SK-N-SH (cell line): ENCODE measurements around the gene PRND. TPM values are rescaled to one million over a fixed set of nuclear protein-coding genes. Genes with fewer than 3 reads are reported as not detected.

Source experiments
- CTCF ChIA-PET: fragments of 300-600, 350-600 bp; formaldehyde crosslinking; extraction: SDS; loops from one replicate; lab custom pipeline; 2021; lab: Yijun Ruan, JAX
- POLR2A ChIA-PET: fragments of 350-600 bp; sonication (Branson Sonifier 250); formaldehyde crosslinking; extraction: SDS; loops from one replicate; lab custom pipeline; 2020; ENCODE audit warnings: antibody characterized with exemption, inconsistent platforms; lab: Yijun Ruan, JAX
- DNase-seq: peaks from one replicate; pipeline ENCODE4 v3.0.0; 2012
- H2AFZ ChIP-seq: fragments of 200-600 bp; sonication (generic); 2 replicates; pipeline ENCODE4 v1.8.1; 2016; ENCODE audit warnings: antibody characterized with exemption, mild to moderate bottlenecking, low read depth
- H3F3A ChIP-seq: fragments of 200-600 bp; sonication (generic); replicated peaks from 2 replicates; pipeline ENCODE3; 2016; ENCODE audit warnings: antibody characterized with exemption, mild to moderate bottlenecking; ENCODE audit not compliant: insufficient read depth
- H3K27ac ChIP-seq, 2 experiments: fragments of 200-500 bp in 1 of 2; fragments of 200-600 bp in 1 of 2; sonication (Bioruptor generic) in 1 of 2; sonication (generic), shearing (Covaris generic) in 1 of 2; 2 replicates each; pipeline versions ENCODE4 v1.5.1 to v1.6.1; 2014 to 2016; ENCODE audit warnings: low read depth in 2 of 2, inconsistent platforms in 1 of 2, low read length in 1 of 2, mild to moderate bottlenecking in 1 of 2, mixed read lengths in 1 of 2
- H3K27me3 ChIP-seq: fragments of 200-600 bp; sonication (generic), shearing (Covaris generic); 2 replicates; pipeline ENCODE4 v1.6.1; 2016; ENCODE audit warnings: mixed run types; ENCODE audit not compliant: insufficient read depth
- H3K36me3 ChIP-seq, 2 experiments: fragments of 200-500 bp in 1 of 2; fragments of 200-600 bp in 1 of 2; sonication (Bioruptor generic) in 1 of 2; sonication (generic) in 1 of 2; replicated peaks in 1 of 2; 2 replicates each; pipeline versions ENCODE3 to v1.5.1; 2014 to 2016; ENCODE audit warnings: low read length in 1 of 2, mild to moderate bottlenecking in 1 of 2; ENCODE audit not compliant: insufficient read depth in 2 of 2, control insufficient read depth in 1 of 2
- H3K4me1 ChIP-seq, 2 experiments: fragments of 200-500 bp in 1 of 2; fragments of 200-600 bp in 1 of 2; sonication (Bioruptor generic) in 1 of 2; sonication (generic), shearing (Covaris generic) in 1 of 2; 2 replicates each; pipeline versions ENCODE4 v1.5.1 to v1.6.1; 2014 to 2016; ENCODE audit warnings: low read depth in 1 of 2, low read length in 1 of 2, mixed run types in 1 of 2; ENCODE audit not compliant: insufficient read depth in 2 of 2, control insufficient read depth in 1 of 2
- H3K4me2 ChIP-seq: fragments of 200-600 bp; sonication (generic), shearing (Covaris generic); 2 replicates; pipeline ENCODE4 v1.6.1; 2017; ENCODE audit warnings: mixed run types
- H3K4me3 ChIP-seq, 2 experiments: fragments of 200-500 bp in 1 of 2; fragments of 200-600 bp in 1 of 2; sonication (Bioruptor generic) in 1 of 2; sonication (generic), shearing (Covaris generic) in 1 of 2; 2 replicates each; pipeline versions ENCODE4 v1.5.1 to v1.8.1; 2014 to 2016; ENCODE audit warnings: low read depth in 2 of 2, inconsistent platforms in 1 of 2, low read length in 1 of 2, mild to moderate bottlenecking in 1 of 2, mixed read lengths in 1 of 2, moderate library complexity in 1 of 2
- H3K79me2 ChIP-seq: fragments of 200-600 bp; sonication (generic); 2 replicates; pipeline ENCODE4 v1.8.1; 2017; ENCODE audit warnings: mild to moderate bottlenecking; ENCODE audit not compliant: insufficient read depth
- H3K9ac ChIP-seq: fragments of 200-600 bp; sonication (generic); 2 replicates; pipeline ENCODE4 v1.6.1; 2017; ENCODE audit warnings: mixed run types
- H3K9me2 ChIP-seq: fragments of 200-600 bp; sonication (generic); 2 replicates; pipeline ENCODE4 v1.6.1; 2017; ENCODE audit warnings: mixed run types
- H3K9me3 ChIP-seq: fragments of 200-600 bp; sonication (generic); 2 replicates; pipeline ENCODE4 v1.6.1; 2017; ENCODE audit warnings: mixed run types, mild to moderate bottlenecking, moderate library complexity
- H4K20me1 ChIP-seq: fragments of 200-600 bp; sonication (generic); 2 replicates; pipeline ENCODE4 v1.6.1; 2017; ENCODE audit warnings: mild to moderate bottlenecking, mixed run types; ENCODE audit not compliant: insufficient read depth
- CTCF ChIP-seq: fragments of 200-600 bp; sonication (generic); IDR thresholded peaks from 2 replicates; pipeline ENCODE4 v1.6.1; 2017; ENCODE audit warnings: antibody characterized with exemption, mild to moderate bottlenecking, moderate library complexity
- ELF1 ChIP-seq: IDR thresholded peaks from 2 replicates; pipeline ENCODE4 v1.4.0; 2012
- EP300 ChIP-seq, 2 experiments: IDR thresholded peaks; 2 replicates each; pipeline versions ENCODE4 v1.4.0 to v1.6.1; 2012; ENCODE audit warnings: borderline replicate concordance in 1 of 2, low read depth in 1 of 2, low read length in 1 of 2
- FOSL2 ChIP-seq: IDR thresholded peaks from 2 replicates; pipeline ENCODE4 v1.4.0; 2012; ENCODE audit warnings: low read depth, mild to moderate bottlenecking, moderate library complexity, borderline replicate concordance
- GABPA ChIP-seq: IDR thresholded peaks from 2 replicates; pipeline ENCODE4 v1.4.0; 2012; ENCODE audit warnings: low read depth, mild to moderate bottlenecking
- GATA2 ChIP-seq: sonication (generic); formaldehyde crosslinking; IDR thresholded peaks from 2 replicates; pipeline ENCODE4 v1.5.0; 2020; ENCODE audit warnings: mild to moderate bottlenecking, missing genetic modification reagents
- JUND ChIP-seq: IDR thresholded peaks from 2 replicates; pipeline ENCODE4 v1.4.0; 2012
- MEF2A ChIP-seq: IDR thresholded peaks from 2 replicates; pipeline ENCODE4 v1.4.0; 2012; ENCODE audit warnings: low read depth, borderline replicate concordance
- RAD21 ChIP-seq: IDR thresholded peaks from 2 replicates; pipeline ENCODE4 v1.6.1; 2012; ENCODE audit warnings: mild to moderate bottlenecking, low read length
- REST ChIP-seq: IDR thresholded peaks from 2 replicates; pipeline ENCODE4 v1.6.1; 2012; ENCODE audit warnings: mild to moderate bottlenecking, low read depth, low read length, moderate library complexity
- RXRA ChIP-seq: IDR thresholded peaks from 2 replicates; pipeline ENCODE4 v1.4.0; 2012; ENCODE audit warnings: low read depth, mild to moderate bottlenecking, borderline replicate concordance
- SIN3A ChIP-seq: IDR thresholded peaks from 2 replicates; pipeline ENCODE4 v1.6.1; 2012; ENCODE audit warnings: low read depth, mild to moderate bottlenecking, low read length, moderate library complexity, borderline replicate concordance
- TAF1 ChIP-seq: IDR thresholded peaks from 2 replicates; pipeline ENCODE4 v1.6.1; 2012; ENCODE audit warnings: low read depth, mild to moderate bottlenecking, low read length, moderate library complexity, borderline replicate concordance
- TCF12 ChIP-seq: IDR thresholded peaks from 2 replicates; pipeline ENCODE4 v1.4.0; 2012
- USF2 ChIP-seq: fragments of 150-350 bp; IDR thresholded peaks from 2 replicates; pipeline ENCODE4 v1.6.1; 2017; ENCODE audit warnings: antibody characterized with exemption, low read length, low read depth, borderline replicate concordance
- WGBS: methylation state at CpG from one replicate; pipeline ENCODE4 v1.1.6; 2017; ENCODE audit warnings: low lambda C conversion rate; 5-methylcytosine and 5-hydroxymethylcytosine counted together
- polyA plus RNA-seq, 3 experiments: library from polyadenylated mRNA; depleted of rRNA; stranded (reverse); fragments of >200 nt; gene quantifications; 2 replicates each; pipeline ENCODE4 v1.2.3, GENCODE V29; 2012
- TF ChIP-seq, protein P1 (sequence below): IDR thresholded peaks from 2 replicates; pipeline ENCODE4 v1.4.0; 2012; ENCODE audit warnings: low read depth, borderline replicate concordance
- TF ChIP-seq, protein P2 (sequence below): IDR thresholded peaks from 2 replicates; pipeline ENCODE4; 2012

Gene PRND
- polyA plus RNA-seq, 1 of the 3 experiments (the other 2 are of a cell fraction) = not detected

- H3K79me2 ChIP-seq = peaks cover 88% of the 10 kb centered on the region
- peak overlapping the region; percentile 92; the same call in 1 of the 2 replicates for H3K4me2 ChIP-seq
- POLR2A ChIA-PET = interaction anchor here (0.6 kb wide), 1 partner anchor 397 kb away, joined by 3 read pairs; no protein-coding TSS in a partner anchor
- H3K9me3 ChIP-seq = no peaks in the 10 kb centered on the region
- no peak overlapping the region for H3K4me3 ChIP-seq
- CTCF ChIA-PET = interaction anchor here (1.1 to 1.2 kb wide), 3 partner anchors 31 to 84 kb away, joined by 3 read pairs; no protein-coding TSS in a partner anchor
- no peak overlapping the region for H2AFZ ChIP-seq
- H3K9me2 ChIP-seq = no peaks in the 10 kb centered on the region
- no peaks in the 10 kb centered on the region for H3K27me3 ChIP-seq
- peaks cover 68% of the 10 kb centered on the region for H4K20me1 ChIP-seq
- no peak overlapping the region; a peak in 1 of 4 replicates for H3K27ac ChIP-seq
- no peak overlapping the region for H3K9ac ChIP-seq
- H3F3A ChIP-seq = peaks cover 26% of the 10 kb centered on the region
- H3K4me1 ChIP-seq = peaks cover 4 to 43% of the 10 kb centered on the region in 2 experiments; a peak in 3 of 4 replicates
- H3K36me3 ChIP-seq = peaks cover 3 to 57% of the 10 kb centered on the region in 2 experiments
- no peak for DNase-seq
- WGBS = 71% methylated on average over 2 of the region's 2 CpGs
- TF ChIP-seq REST (no peak), JUND (no peak), RXRA (no peak), USF2 (no peak)
- TF ChIP-seq, protein P1, sequence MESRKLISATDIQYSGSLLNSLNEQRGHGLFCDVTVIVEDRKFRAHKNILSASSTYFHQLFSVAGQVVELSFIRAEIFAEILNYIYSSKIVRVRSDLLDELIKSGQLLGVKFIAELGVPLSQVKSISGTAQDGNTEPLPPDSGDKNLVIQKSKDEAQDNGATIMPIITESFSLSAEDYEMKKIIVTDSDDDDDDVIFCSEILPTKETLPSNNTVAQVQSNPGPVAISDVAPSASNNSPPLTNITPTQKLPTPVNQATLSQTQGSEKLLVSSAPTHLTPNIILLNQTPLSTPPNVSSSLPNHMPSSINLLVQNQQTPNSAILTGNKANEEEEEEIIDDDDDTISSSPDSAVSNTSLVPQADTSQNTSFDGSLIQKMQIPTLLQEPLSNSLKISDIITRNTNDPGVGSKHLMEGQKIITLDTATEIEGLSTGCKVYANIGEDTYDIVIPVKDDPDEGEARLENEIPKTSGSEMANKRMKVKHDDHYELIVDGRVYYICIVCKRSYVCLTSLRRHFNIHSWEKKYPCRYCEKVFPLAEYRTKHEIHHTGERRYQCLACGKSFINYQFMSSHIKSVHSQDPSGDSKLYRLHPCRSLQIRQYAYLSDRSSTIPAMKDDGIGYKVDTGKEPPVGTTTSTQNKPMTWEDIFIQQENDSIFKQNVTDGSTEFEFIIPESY = no peak
- TF ChIP-seq, protein P2, sequence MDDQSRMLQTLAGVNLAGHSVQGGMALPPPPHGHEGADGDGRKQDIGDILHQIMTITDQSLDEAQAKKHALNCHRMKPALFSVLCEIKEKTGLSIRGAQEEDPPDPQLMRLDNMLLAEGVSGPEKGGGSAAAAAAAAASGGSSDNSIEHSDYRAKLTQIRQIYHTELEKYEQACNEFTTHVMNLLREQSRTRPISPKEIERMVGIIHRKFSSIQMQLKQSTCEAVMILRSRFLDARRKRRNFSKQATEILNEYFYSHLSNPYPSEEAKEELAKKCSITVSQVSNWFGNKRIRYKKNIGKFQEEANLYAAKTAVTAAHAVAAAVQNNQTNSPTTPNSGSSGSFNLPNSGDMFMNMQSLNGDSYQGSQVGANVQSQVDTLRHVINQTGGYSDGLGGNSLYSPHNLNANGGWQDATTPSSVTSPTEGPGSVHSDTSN = no peak
These were observed 32.5 kb upstream of the PRND start for GRCh38 chr20:4689220-4689619.

DNA sequence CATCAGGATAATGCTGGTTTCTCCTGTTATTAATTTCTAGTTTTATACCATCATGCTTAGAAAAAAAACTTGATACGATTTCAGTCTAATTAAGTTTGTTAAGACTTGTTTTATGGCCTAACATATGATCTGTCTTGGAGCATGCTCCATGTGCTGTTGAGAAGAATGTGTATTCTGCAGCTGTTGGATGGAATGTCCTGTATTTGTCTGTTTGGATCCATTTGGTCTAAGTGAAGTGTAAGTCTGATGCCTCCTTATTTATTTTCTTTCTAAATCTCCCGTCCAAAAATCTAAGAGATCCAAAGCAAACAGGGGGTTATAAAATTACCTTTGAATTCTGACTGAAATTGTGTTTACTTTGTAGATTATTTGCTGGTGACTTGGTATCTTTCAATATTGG is 30.0 kb upstream of the PRND start:
- no peak overlapping the region for H3K4me3 ChIP-seq
- peaks cover 3 to 65% of the 10 kb centered on the region in 2 experiments for H3K36me3 ChIP-seq
- H3K79me2 ChIP-seq = peaks cover 99% of the 10 kb centered on the region
- H3K9ac ChIP-seq = no peak overlapping the region
- no peaks in the 10 kb centered on the region for H3K9me2 ChIP-seq
- H3F3A ChIP-seq = peaks cover 24% of the 10 kb centered on the region
- peaks cover 4 to 36% of the 10 kb centered on the region in 2 experiments; a peak in 2 of 4 replicates for H3K4me1 ChIP-seq
- no peak overlapping the region for H3K27ac ChIP-seq
- no peaks in the 10 kb centered on the region for H3K9me3 ChIP-seq
- H3K4me2 ChIP-seq = 0 out of 2 replicates have a peak overlapping the region, but pooled peaks have one; percentile 2
- no peak for TF ChIP-seq EP300 (IDR thresholded peaks at IDR 0.05; ENCODE audit: borderline replicate concordance in 1 of 2, low read depth in 1 of 2, low read length in 1 of 2)
- TF ChIP-seq ELF1 = no peak
- TF ChIP-seq FOSL2 = no peak
- TF ChIP-seq MEF2A = no peak
- TF ChIP-seq GATA2 (CRISPR knock-in tag) = no peak
- TF ChIP-seq USF2 = no peak
- TF ChIP-seq TCF12 = no peak
- no peak for TF ChIP-seq RAD21
- no peak for TF ChIP-seq GABPA
- TF ChIP-seq CTCF = no peak
- TF ChIP-seq TAF1 = no peak
- no peak for TF ChIP-seq SIN3A
- peaks cover 91% of the 10 kb centered on the region for H4K20me1 ChIP-seq
- POLR2A ChIA-PET = no interaction called here
- no peaks in the 10 kb centered on the region for H3K27me3 ChIP-seq
- H2AFZ ChIP-seq = no peak overlapping the region
- CTCF ChIA-PET = interaction anchor here (0.7 kb wide), 1 partner anchor 10 kb away, joined by 3 read pairs; no protein-coding TSS in a partner anchor
- WGBS = 41% methylated on average over 2 of the region's 2 CpGs
- DNase-seq = no peak
